HEK293 (cell line): ENCODE data around the gene MMP1.

Experiments used
- CTCF ChIA-PET: fragments of 350-600 bp; formaldehyde crosslinking; extraction: SDS; loops from one replicate; lab custom pipeline; 2021; ENCODE audit warnings: antibody characterized with exemption; lab: Yijun Ruan, JAX
- POLR2A ChIA-PET: fragments of 300-600 bp; formaldehyde crosslinking; extraction: SDS; loops from one replicate; lab custom pipeline; 2020; ENCODE audit warnings: antibody characterized with exemption, inconsistent platforms; lab: Yijun Ruan, JAX
- H3K27ac ChIP-seq: fragments of 200-500 bp; sonication (Bioruptor generic); 2 replicates; pipeline ENCODE4 v1.5.1; 2014; ENCODE audit warnings: low read depth, low read length, control low read depth, inconsistent platforms; ENCODE audit errors: extremely low read depth
- H3K36me3 ChIP-seq, 2 experiments: fragments of 200-500 bp in 1 of 2; sonication (Bioruptor generic) in 1 of 2; 1 replicate in 1 of 2; 2 replicates in 1 of 2; pipeline ENCODE4 v1.5.1; 2014 to 2017; ENCODE audit warnings: inconsistent platforms in 2 of 2, low read length in 2 of 2; ENCODE audit not compliant: control insufficient read depth in 2 of 2, insufficient read depth in 1 of 2
- H3K4me1 ChIP-seq: fragments of 200-500 bp; sonication (Bioruptor generic); 2 replicates; pipeline ENCODE4 v1.5.1; 2014; ENCODE audit warnings: mild to moderate bottlenecking, low read length, inconsistent platforms; ENCODE audit not compliant: control insufficient read depth, insufficient read depth
- H3K4me3 ChIP-seq: 2 replicates; pipeline ENCODE4 v1.5.1; 2011; ENCODE audit warnings: low read depth, mild to moderate bottlenecking, control low read depth, low read length, moderate library complexity
- H3K9me3 ChIP-seq: fragments of 200-500 bp; sonication (Bioruptor generic); 2 replicates; pipeline ENCODE4 v1.5.1; 2014; ENCODE audit warnings: low read depth, low read length, inconsistent platforms; ENCODE audit not compliant: control insufficient read depth, insufficient read depth
- BCL11A ChIP-seq: fragments of 450-650 bp; formaldehyde crosslinking; IDR thresholded peaks from 2 replicates; pipeline ENCODE4 v1.5.1; 2016; ENCODE audit warnings: low read depth, missing biosample characterization, missing genetic modification characterization
- GLI2 ChIP-seq: fragments of 450-650 bp; formaldehyde crosslinking; IDR thresholded peaks from 2 replicates; pipeline ENCODE4; 2017; ENCODE audit warnings: missing biosample characterization, missing genetic modification characterization, low read depth, borderline replicate concordance
- HOXD13 ChIP-seq: sonication (generic); formaldehyde crosslinking; IDR thresholded peaks from 2 replicates; pipeline ENCODE4 v1.8.0; 2022; ENCODE audit warnings: missing genetic modification reagents, borderline replicate concordance
- ZNF146 ChIP-seq: fragments of 450-650 bp; formaldehyde crosslinking; IDR thresholded peaks from 2 replicates; pipeline ENCODE4 v1.5.1; 2016; ENCODE audit warnings: missing biosample characterization, missing genetic modification characterization
- ZNF366 ChIP-seq: fragments of 450-650 bp; formaldehyde crosslinking; conservative IDR thresholded peaks from 2 replicates; pipeline ENCODE4 v1.5.1; 2016; ENCODE audit warnings: missing biosample characterization, missing genetic modification characterization
- ZNF529 ChIP-seq: fragments of 450-650 bp; formaldehyde crosslinking; IDR thresholded peaks from 2 replicates; pipeline ENCODE4 v1.5.1; 2017; ENCODE audit warnings: missing genetic modification characterization, missing biosample characterization; ENCODE audit not compliant: insufficient replicate concordance
- ZNF571 ChIP-seq: fragments of 450-650 bp; formaldehyde crosslinking; IDR thresholded peaks from 2 replicates; pipeline ENCODE4 v1.5.0; 2017; ENCODE audit warnings: missing biosample characterization, missing genetic modification characterization
- TF ChIP-seq, protein P1 (sequence below): fragments of 450-650 bp; IDR thresholded peaks from 2 replicates; pipeline ENCODE4 v1.5.1; 2018; ENCODE audit warnings: missing biosample characterization, missing genetic modification characterization
- TF ChIP-seq, protein P2 (sequence below): fragments of 450-650 bp; formaldehyde crosslinking; IDR thresholded peaks from 2 replicates; pipeline ENCODE4 v1.5.1; 2017; ENCODE audit warnings: missing biosample characterization, missing genetic modification characterization
- TF ChIP-seq, protein P3 (sequence below): fragments of 450-650 bp; formaldehyde crosslinking; IDR thresholded peaks from 2 replicates; pipeline ENCODE4 v1.5.1; 2017; ENCODE audit warnings: missing biosample characterization, missing genetic modification characterization
- TF ChIP-seq, protein P4 (sequence below): fragments of 450-650 bp; formaldehyde crosslinking; IDR thresholded peaks from 2 replicates; pipeline ENCODE4 v1.5.1; 2016; ENCODE audit warnings: missing biosample characterization, missing genetic modification characterization

Gene MMP1

DNA sequence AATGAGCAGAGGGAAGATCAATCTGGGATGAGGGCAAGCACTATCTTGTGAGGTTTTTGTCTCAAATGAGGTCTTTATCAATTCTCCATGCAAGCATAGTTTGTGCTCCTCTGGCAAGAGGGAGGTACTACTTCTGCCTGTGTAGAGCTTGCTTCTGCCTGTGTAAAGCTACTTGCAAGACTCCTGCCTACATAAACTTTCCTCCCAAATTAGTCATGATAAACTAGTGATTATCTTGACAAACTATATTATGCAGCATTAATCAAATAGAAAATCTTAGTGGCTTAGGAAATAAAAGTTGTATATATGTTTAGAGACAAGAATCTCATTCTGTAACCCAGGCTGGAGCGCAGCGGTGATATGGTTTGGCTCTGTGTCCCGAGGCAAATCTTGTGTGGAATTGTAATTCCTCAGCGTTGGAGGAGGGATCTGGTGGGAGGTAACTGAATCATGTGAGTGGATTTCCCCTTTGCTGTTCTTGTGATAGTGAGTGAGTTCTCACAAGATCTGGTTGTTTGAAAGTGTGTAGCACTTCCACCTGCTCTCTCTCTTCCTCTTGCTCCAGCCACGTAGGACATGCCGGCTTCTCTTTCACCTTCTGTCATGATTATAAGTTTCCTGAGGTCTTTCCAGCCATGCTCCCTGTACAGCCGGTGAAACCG lies 9.5 kb downstream of the MMP1 start:
- CTCF ChIA-PET = no interaction called here
- no peak for TF ChIP-seq GLI2 (tag by site-specific recombination)
- TF ChIP-seq, protein P1, sequence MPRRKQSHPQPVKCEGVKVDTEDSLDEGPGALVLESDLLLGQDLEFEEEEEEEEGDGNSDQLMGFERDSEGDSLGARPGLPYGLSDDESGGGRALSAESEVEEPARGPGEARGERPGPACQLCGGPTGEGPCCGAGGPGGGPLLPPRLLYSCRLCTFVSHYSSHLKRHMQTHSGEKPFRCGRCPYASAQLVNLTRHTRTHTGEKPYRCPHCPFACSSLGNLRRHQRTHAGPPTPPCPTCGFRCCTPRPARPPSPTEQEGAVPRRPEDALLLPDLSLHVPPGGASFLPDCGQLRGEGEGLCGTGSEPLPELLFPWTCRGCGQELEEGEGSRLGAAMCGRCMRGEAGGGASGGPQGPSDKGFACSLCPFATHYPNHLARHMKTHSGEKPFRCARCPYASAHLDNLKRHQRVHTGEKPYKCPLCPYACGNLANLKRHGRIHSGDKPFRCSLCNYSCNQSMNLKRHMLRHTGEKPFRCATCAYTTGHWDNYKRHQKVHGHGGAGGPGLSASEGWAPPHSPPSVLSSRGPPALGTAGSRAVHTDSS (tag by site-specific recombination) = no peak
- TF ChIP-seq ZNF571 (tag by site-specific recombination) = no peak
- TF ChIP-seq, protein P2, sequence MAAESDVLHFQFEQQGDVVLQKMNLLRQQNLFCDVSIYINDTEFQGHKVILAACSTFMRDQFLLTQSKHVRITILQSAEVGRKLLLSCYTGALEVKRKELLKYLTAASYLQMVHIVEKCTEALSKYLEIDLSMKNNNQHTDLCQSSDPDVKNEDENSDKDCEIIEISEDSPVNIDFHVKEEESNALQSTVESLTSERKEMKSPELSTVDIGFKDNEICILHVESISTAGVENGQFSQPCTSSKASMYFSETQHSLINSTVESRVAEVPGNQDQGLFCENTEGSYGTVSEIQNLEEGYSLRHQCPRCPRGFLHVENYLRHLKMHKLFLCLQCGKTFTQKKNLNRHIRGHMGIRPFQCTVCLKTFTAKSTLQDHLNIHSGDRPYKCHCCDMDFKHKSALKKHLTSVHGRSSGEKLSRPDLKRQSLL (tag by site-specific recombination) = no peak
- TF ChIP-seq BCL11A (tag by site-specific recombination) = no peak
- TF ChIP-seq, protein P3, sequence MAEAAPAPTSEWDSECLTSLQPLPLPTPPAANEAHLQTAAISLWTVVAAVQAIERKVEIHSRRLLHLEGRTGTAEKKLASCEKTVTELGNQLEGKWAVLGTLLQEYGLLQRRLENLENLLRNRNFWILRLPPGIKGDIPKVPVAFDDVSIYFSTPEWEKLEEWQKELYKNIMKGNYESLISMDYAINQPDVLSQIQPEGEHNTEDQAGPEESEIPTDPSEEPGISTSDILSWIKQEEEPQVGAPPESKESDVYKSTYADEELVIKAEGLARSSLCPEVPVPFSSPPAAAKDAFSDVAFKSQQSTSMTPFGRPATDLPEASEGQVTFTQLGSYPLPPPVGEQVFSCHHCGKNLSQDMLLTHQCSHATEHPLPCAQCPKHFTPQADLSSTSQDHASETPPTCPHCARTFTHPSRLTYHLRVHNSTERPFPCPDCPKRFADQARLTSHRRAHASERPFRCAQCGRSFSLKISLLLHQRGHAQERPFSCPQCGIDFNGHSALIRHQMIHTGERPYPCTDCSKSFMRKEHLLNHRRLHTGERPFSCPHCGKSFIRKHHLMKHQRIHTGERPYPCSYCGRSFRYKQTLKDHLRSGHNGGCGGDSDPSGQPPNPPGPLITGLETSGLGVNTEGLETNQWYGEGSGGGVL (tag by site-specific recombination) = no peak
- Histone ChIP-seq H3K9me3 (no peaks in the 10 kb centered on the region), H3K36me3 (no peaks in the 10 kb centered on the region), H3K27ac (no peak overlapping the region), H3K4me1 (no peaks in the 10 kb centered on the region), H3K4me3 (no peak overlapping the region)
- POLR2A ChIA-PET = no interaction called here

GRCh38 chr11:102784380-102784779 lies 13.6 kb downstream of the MMP1 start:
- ChIA-PET CTCF (interaction anchor here (0.9 to 1.8 kb wide), 3 partner anchors 10 to 442 kb away, joined by 3 to 5 read pairs (median 5); no protein-coding TSS in a partner anchor), POLR2A (no interaction called here)
- Histone ChIP-seq H3K9me3 (no peaks in the 10 kb centered on the region), H3K36me3 (no peaks in the 10 kb centered on the region), H3K4me1 (no peaks in the 10 kb centered on the region), H3K27ac (no peak overlapping the region), H3K4me3 (no peak overlapping the region)
- peak; percentile 51; the same call in 1 of the 2 replicates for TF ChIP-seq ZNF146 (tag by site-specific recombination)
- TF ChIP-seq, protein P4, sequence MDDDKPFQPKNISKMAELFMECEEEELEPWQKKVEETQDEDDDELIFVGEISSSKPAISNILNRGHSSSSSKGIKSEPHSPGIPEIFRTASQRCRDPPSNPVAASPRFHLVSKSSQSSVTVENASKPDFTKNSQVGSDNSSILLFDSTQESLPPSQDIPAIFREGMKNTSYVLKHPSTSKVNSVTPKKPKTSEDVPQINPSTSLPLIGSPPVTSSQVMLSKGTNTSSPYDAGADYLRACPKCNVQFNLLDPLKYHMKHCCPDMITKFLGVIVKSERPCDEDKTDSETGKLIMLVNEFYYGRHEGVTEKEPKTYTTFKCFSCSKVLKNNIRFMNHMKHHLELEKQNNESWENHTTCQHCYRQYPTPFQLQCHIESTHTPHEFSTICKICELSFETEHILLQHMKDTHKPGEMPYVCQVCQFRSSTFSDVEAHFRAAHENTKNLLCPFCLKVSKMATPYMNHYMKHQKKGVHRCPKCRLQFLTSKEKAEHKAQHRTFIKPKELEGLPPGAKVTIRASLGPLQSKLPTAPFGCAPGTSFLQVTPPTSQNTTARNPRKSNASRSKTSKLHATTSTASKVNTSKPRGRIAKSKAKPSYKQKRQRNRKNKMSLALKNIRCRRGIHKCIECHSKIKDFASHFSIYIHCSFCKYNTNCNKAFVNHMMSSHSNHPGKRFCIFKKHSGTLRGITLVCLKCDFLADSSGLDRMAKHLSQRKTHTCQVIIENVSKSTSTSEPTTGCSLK (tag by site-specific recombination) = no peak

- Histone ChIP-seq H3K4me3 (no peak overlapping the region), H3K27ac (no peak overlapping the region), H3K36me3 (no peaks in the 10 kb centered on the region), H3K9me3 (no peaks in the 10 kb centered on the region), H3K4me1 (no peaks in the 10 kb centered on the region)
- TF ChIP-seq ZNF529 (no peak), HOXD13 (CRISPR knock-in tag) (peak; percentile 60; the same call in 1 of the 2 replicates), ZNF366 (tag by site-specific recombination) (0 out of 2 replicates have a peak, but pooled peaks have one; percentile 21)
- CTCF ChIA-PET = interaction anchor here (1.1 to 1.8 kb wide), 3 partner anchors 8 to 442 kb away, joined by 3 to 5 read pairs (median 3); no protein-coding TSS in a partner anchor
- POLR2A ChIA-PET = no interaction called here
Observed at GRCh38 chr11:102783720-102784119, 14.2 kb downstream of the MMP1 start.
